Muscle layer of colon (tissue), 2 donors: ENCODE measurements around the gene PEX14.

ENCODE experiments used
- H3K27ac ChIP-seq: one replicate; pipeline ENCODE4 v1.7.0; 2013; ENCODE audit warnings: low read depth, mild to moderate bottlenecking, low read length, moderate library complexity
- H3K27me3 ChIP-seq, 2 donors: one replicate each; pipeline ENCODE4 v1.7.0; 2013; ENCODE audit warnings: low read length in 2 of 2, mild to moderate bottlenecking in 2 of 2; ENCODE audit not compliant: insufficient read depth in 2 of 2, control insufficient read depth in 1 of 2
- H3K36me3 ChIP-seq: one replicate; pipeline ENCODE4 v1.7.0; 2013; ENCODE audit warnings: mild to moderate bottlenecking, low read length; ENCODE audit not compliant: insufficient read depth
- H3K4me1 ChIP-seq: one replicate; pipeline ENCODE4 v1.7.0; 2013; ENCODE audit warnings: mild to moderate bottlenecking, low read length; ENCODE audit not compliant: insufficient read depth
- H3K4me3 ChIP-seq, 2 donors: one replicate each; pipeline ENCODE4 v1.7.0; 2013; ENCODE audit warnings: low read length in 2 of 2, low read depth in 1 of 2, mild to moderate bottlenecking in 1 of 2, moderate library complexity in 1 of 2
- H3K9ac ChIP-seq: one replicate; pipeline ENCODE4 v1.7.0; 2013; ENCODE audit warnings: low read length
- H3K9me3 ChIP-seq: one replicate; pipeline ENCODE4 v1.7.0; 2013; ENCODE audit warnings: mild to moderate bottlenecking, low read length
- donor health status: abdominal sarcoma.
- donor health status: Adenocarcinoma of cecum.

The PEX14 gene

GRCh38 chr1:10604966-10605365, 130.2 kb downstream of the PEX14 start:
- Histone ChIP-seq H3K9ac (no peak overlapping the region), H3K4me3 (no peak overlapping the region), H3K27ac (no peak overlapping the region), H3K27me3 (no peaks in the 10 kb centered on the region), H3K9me3 (no peaks in the 10 kb centered on the region), H3K4me1 (no peaks in the 10 kb centered on the region), H3K36me3 (no peaks in the 10 kb centered on the region)

- no peaks in the 10 kb centered on the region for H3K27me3 ChIP-seq
- no peaks in the 10 kb centered on the region for H3K9me3 ChIP-seq
- H3K4me1 ChIP-seq: no peaks in the 10 kb centered on the region
- no peaks in the 10 kb centered on the region for H3K36me3 ChIP-seq
- no peak overlapping the region for H3K9ac ChIP-seq
- H3K4me3 ChIP-seq: no peak overlapping the region
- no peak overlapping the region for H3K27ac ChIP-seq
Measured at GRCh38 chr1:10606064-10606463, 131.3 kb downstream of the PEX14 start.

- Histone ChIP-seq H3K4me3 (no peak overlapping the region), H3K9me3 (no peaks in the 10 kb centered on the region), H3K27ac (no peak overlapping the region), H3K27me3 (no peaks in the 10 kb centered on the region), H3K9ac (no peak overlapping the region), H3K36me3 (no peaks in the 10 kb centered on the region), H3K4me1 (no peaks in the 10 kb centered on the region)
Measured at GRCh38 chr1:10607228-10607627, 132.5 kb downstream of the PEX14 start.

GRCh38 chr1:10608690-10609089, 133.9 kb downstream of the PEX14 start:
- no peak overlapping the region for H3K4me3 ChIP-seq
- no peak overlapping the region for H3K9ac ChIP-seq
- no peaks in the 10 kb centered on the region for H3K27me3 ChIP-seq
- no peaks in the 10 kb centered on the region for H3K9me3 ChIP-seq
- no peak overlapping the region for H3K27ac ChIP-seq
- H3K4me1 ChIP-seq: no peaks in the 10 kb centered on the region
- H3K36me3 ChIP-seq: no peaks in the 10 kb centered on the region

GRCh38 chr1:10610901-10611600, 136.3 kb downstream of the PEX14 start:
- Histone ChIP-seq H3K27ac (no peak overlapping the region), H3K27me3 (no peaks in the 10 kb centered on the region), H3K4me1 (no peaks in the 10 kb centered on the region), H3K9me3 (no peaks in the 10 kb centered on the region), H3K36me3 (no peaks in the 10 kb centered on the region), H3K4me3 (no peak overlapping the region), H3K9ac (no peak overlapping the region)

GRCh38 chr1:10612436-10613160, 137.8 kb downstream of the PEX14 start:
- H3K9ac ChIP-seq: no peak overlapping the region
- no peaks in the 10 kb centered on the region for H3K4me1 ChIP-seq
- H3K9me3 ChIP-seq: no peaks in the 10 kb centered on the region
- no peaks in the 10 kb centered on the region for H3K36me3 ChIP-seq
- no peaks in the 10 kb centered on the region for H3K27me3 ChIP-seq
- no peak overlapping the region for H3K27ac ChIP-seq
- no peak overlapping the region for H3K4me3 ChIP-seq

- Histone ChIP-seq H3K9me3 (no peaks in the 10 kb centered on the region), H3K27me3 (no peaks in the 10 kb centered on the region), H3K27ac (no peak overlapping the region), H3K4me3 (no peak overlapping the region), H3K9ac (no peak overlapping the region), H3K4me1 (no peaks in the 10 kb centered on the region), H3K36me3 (no peaks in the 10 kb centered on the region)
Measured at GRCh38 chr1:10613340-10613739, 138.6 kb downstream of the PEX14 start.

GRCh38 chr1:10613861-10614260, 139.1 kb downstream of the PEX14 start:
- Histone ChIP-seq H3K4me1 (no peaks in the 10 kb centered on the region), H3K9me3 (no peaks in the 10 kb centered on the region), H3K27me3 (no peaks in the 10 kb centered on the region), H3K9ac (no peak overlapping the region), H3K36me3 (no peaks in the 10 kb centered on the region), H3K27ac (no peak overlapping the region), H3K4me3 (no peak overlapping the region)

GRCh38 chr1:10614377-10615225, 139.9 kb downstream of the PEX14 start:
- Histone ChIP-seq H3K9ac (no peak overlapping the region), H3K27ac (no peak overlapping the region), H3K9me3 (no peaks in the 10 kb centered on the region), H3K4me1 (no peaks in the 10 kb centered on the region), H3K27me3 (no peaks in the 10 kb centered on the region), H3K4me3 (no peak overlapping the region), H3K36me3 (no peaks in the 10 kb centered on the region)

- Histone ChIP-seq H3K27ac (no peak overlapping the region), H3K36me3 (no peaks in the 10 kb centered on the region), H3K9me3 (no peaks in the 10 kb centered on the region), H3K4me3 (no peak overlapping the region), H3K4me1 (no peaks in the 10 kb centered on the region), H3K9ac (no peak overlapping the region), H3K27me3 (no peaks in the 10 kb centered on the region)
Measured at GRCh38 chr1:10615332-10615731, 140.6 kb downstream of the PEX14 start.

GRCh38 chr1:10615932-10616671, 141.4 kb downstream of the PEX14 start:
- Histone ChIP-seq H3K4me3 (no peak overlapping the region), H3K27ac (no peak overlapping the region), H3K4me1 (no peaks in the 10 kb centered on the region), H3K9ac (no peak overlapping the region), H3K27me3 (no peaks in the 10 kb centered on the region), H3K9me3 (no peaks in the 10 kb centered on the region), H3K36me3 (no peaks in the 10 kb centered on the region)
